Coronary artery (tissue), 2 donors: ENCODE results near the gene PRKCSH.

Source experiments
- DNase-seq: peaks from one replicate; pipeline ENCODE4 v3.0.0-alpha.2; 2017; ENCODE audit warnings: low spot score
- H3K27ac ChIP-seq, 2 donors: fragments of 200-600 bp; sonication (generic); one replicate each; pipeline ENCODE4 v1.5.1; 2016 to 2019
- H3K4me3 ChIP-seq: fragments of 200-600 bp; sonication (generic); 2 replicates; pipeline ENCODE4 v1.5.1; 2016; ENCODE audit warnings: mild to moderate bottlenecking, moderate library complexity
- TF ChIP-seq, protein P1 (sequence below): fragments of 200-600 bp; sonication (generic); IDR thresholded peaks from one replicate; pipeline ENCODE4 v1.5.1; 2019; ENCODE audit warnings: antibody characterized with exemption

The PRKCSH gene

GRCh38 chr19:11481534-11482383 lies 46.3 kb downstream of the PRKCSH start:
- peak overlapping the region; percentile 67 for H3K4me3 ChIP-seq
- no peak for DNase-seq
- TF ChIP-seq, protein P1, sequence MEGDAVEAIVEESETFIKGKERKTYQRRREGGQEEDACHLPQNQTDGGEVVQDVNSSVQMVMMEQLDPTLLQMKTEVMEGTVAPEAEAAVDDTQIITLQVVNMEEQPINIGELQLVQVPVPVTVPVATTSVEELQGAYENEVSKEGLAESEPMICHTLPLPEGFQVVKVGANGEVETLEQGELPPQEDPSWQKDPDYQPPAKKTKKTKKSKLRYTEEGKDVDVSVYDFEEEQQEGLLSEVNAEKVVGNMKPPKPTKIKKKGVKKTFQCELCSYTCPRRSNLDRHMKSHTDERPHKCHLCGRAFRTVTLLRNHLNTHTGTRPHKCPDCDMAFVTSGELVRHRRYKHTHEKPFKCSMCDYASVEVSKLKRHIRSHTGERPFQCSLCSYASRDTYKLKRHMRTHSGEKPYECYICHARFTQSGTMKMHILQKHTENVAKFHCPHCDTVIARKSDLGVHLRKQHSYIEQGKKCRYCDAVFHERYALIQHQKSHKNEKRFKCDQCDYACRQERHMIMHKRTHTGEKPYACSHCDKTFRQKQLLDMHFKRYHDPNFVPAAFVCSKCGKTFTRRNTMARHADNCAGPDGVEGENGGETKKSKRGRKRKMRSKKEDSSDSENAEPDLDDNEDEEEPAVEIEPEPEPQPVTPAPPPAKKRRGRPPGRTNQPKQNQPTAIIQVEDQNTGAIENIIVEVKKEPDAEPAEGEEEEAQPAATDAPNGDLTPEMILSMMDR, result no peak
- H3K27ac ChIP-seq, result peak overlapping the region in 1 of 2 donors; percentile 31

DNA sequence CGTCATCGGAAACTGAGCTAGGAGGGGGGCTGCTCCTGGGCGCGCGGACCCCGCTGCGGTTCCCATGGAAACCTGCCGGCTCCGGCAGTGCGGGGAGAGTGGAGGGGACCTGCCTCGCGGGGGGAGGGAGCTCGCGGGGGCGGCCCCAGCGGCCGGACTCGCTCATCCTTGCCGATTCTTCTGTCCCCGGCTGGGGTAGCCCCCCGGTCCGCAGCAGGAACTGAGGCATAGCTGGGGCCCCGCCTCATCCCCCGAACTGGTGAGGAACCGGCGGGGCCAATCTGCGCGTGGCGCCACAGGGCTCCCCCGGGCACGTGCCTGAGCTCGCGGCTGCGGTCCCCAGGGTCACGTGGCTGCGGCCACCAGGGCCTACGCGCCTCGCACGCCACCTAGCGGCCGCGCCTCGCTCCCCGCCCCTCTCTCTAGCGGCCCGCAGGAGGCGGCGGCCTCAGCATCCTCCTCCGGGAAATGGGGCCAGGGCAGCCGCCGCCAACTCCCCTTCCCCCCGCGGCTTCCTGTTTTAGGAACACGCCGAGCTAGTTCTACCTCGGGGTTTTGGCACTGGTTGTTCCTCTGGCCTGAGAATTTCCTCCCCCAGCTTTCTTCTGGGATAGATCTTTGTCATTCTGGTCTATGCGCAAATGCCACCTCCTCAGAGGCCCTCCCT lies 47.1 kb downstream of the PRKCSH start:
- peak overlapping the region; percentile 67 for H3K4me3 ChIP-seq
- peak; percentile 81 for DNase-seq
- TF ChIP-seq, protein P1, result peak; percentile 93
- H3K27ac ChIP-seq, result peak overlapping the region in 1 of 2 donors; percentile 31

DNA sequence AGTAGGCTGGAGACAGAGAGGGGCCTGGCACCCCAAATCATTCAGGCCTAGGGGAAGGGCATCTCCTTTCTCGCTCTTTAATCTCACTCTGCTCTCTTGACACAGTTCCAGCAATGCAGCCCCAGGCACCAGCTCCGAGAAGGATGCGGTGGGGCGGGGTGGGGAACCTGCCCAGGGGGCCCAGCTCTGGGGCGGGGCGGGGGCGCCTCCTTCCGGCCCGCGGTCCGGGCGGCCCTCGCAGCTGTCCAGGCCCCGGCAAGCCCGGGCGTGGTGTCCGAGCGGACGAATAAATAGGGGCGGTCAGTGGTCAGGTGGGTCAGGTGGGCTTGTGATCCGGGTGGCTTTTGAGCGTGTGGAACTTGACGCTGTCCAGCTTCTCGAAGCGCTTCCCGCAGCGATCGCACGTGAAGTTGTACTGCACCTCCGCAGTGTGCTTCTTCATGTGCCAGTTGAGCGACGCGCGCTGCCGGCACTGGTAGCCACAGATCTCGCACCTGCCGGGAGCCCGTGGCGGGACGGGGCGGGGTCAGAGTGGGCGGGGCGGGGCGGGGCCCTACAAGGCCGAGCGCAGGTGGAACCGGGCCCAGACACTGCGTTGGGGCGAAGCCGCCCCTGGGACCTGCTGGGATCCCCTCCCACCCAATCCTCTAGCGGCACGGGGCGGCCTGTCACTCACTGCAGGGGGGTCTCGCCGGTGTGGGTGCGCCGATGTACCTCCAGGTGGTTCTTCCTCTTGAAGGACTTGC lies 48.1 kb downstream of the PRKCSH start:
- DNase-seq, result no peak
- H3K4me3 ChIP-seq, result peak overlapping the region; percentile 67
- TF ChIP-seq, protein P1, result no peak
- no peak overlapping the region for H3K27ac ChIP-seq

DNA sequence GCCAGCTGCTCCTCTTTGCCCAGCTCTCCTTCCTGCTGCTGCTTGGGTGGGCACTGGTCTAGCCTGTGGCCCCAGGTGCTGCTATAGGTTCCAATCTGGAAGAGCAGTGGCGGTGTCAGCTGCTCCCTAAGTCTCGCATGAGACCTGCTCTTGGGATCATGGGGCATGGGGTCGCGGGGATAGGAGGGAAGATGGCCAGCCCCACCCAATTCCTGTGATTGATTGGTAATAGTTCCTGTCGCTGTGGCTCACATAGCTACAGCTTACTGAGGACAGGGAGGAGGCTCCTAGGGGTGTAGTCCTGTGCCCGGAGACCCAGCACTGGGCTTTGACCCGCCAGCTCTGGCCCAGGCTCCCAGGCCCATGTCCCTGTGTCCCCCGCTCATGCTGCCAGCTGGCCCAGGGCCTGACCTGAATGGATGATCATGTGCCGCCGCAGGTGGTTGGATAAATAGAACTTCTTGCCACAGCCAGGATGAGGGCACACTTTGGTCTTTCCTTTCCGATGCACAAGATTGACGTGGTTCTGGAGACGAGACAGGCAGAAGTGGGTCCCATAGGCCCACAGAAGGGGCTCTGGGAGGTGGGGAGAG lies 49.9 kb downstream of the PRKCSH start:
- no peak for DNase-seq
- TF ChIP-seq, protein P1, result no peak
- no peak overlapping the region for H3K4me3 ChIP-seq
- no peak overlapping the region for H3K27ac ChIP-seq

DNA sequence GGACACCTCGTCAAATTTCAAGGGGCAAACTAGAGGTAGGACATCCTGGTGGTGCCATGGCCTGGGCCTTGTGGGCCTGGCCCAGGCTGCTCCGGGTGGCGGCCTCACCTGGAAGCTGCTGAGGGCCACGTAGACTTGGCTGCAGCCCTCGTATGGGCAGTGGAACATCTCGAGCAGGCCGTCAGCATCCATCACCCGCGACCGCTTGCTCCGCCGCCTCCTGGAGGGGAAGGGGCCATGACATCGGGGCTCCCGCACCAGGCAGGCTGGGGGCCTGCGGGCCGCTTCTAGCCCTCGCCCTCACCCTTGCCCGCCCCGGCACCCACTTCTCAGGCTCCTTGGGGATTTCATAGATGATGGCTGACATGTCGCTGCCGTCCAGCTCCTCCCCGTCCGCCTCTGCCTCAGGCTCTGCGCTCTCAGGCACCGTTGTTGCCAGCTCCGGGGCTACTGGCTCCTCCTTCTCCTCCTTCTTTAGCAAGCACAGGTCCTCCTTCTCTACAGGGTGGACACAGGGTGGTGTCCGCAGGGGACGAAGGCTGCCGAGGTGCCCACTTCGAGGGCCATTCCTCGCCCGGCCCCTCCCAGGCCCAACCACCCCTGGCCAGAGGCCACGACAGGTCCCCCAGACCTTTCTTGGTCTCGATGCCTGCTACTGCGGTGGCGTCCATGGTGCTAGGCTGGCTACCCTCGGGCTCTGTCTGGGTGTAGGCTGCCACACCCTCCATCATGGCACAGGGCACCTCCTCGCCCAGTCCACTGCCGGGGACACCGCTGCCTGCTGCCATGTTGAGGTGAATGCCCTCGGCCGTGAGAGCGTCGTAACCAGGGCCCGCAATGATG lies 51.4 kb downstream of the PRKCSH start:
- TF ChIP-seq, protein P1, result no peak
- no peak for DNase-seq
- Histone ChIP-seq H3K27ac (no peak overlapping the region), H3K4me3 (no peak overlapping the region)

GRCh38 chr19:11489378-11489777 lies 53.9 kb downstream of the PRKCSH start:
- Histone ChIP-seq H3K4me3 (no peak overlapping the region), H3K27ac (no peak overlapping the region)
- no peak for DNase-seq
- TF ChIP-seq, protein P1, result no peak
